Gastrocnemius medialis (tissue), 4 donors: ENCODE measurements around the gene GHITM.
"Not testable (repeated sequence)": the region's sequence is repeated elsewhere in the genome, so short reads cannot be mapped to it uniquely, and the experiment has no call there.

ENCODE experiments used
- CTCF ChIP-seq, 5 experiments: fragments of 450-650 bp in 3 of 5; fragments of 200-600 bp in 2 of 5; sonication (generic) in 2 of 5; IDR thresholded peaks in 4 of 5; conservative IDR thresholded peaks in 1 of 5; 1 replicate in 4 of 5; 2 replicates in 1 of 5; pipeline ENCODE4 v1.5.1; 2016 to 2019; ENCODE audit warnings: antibody characterized with exemption in 5 of 5, mild to moderate bottlenecking in 3 of 5, moderate library complexity in 3 of 5
- POLR2A ChIP-seq, 2 donors: fragments of 450-650 bp; IDR thresholded peaks; one replicate each; pipeline ENCODE4 v1.6.1; 2017; ENCODE audit warnings: antibody characterized with exemption in 2 of 2, mild to moderate bottlenecking in 2 of 2, moderate library complexity in 2 of 2

GRCh38 chr10:84168382-84168781 is 29.1 kb downstream of the GHITM start:
- not testable (repeated sequence) for TF ChIP-seq CTCF (IDR thresholded peaks at IDR 0.05 in 4 of 5, conservative IDR thresholded peaks at IDR 0.05 in 1 of 5); POLR2A (IDR thresholded peaks at IDR 0.05)
